OCI-LY7 (cell line): Measurements from ENCODE around the gene GRIN3B.

ENCODE experiments used
- EZH2phosphoT487 ChIP-seq: fragments of 200-600 bp; sonication (generic); IDR thresholded peaks from 2 replicates; pipeline ENCODE4 v1.6.1; 2018; ENCODE audit warnings: low read depth, borderline replicate concordance, mild to moderate bottlenecking, mixed run types, antibody characterized with exemption, low read length, moderate library complexity, mixed read lengths
- TF ChIP-seq, protein P1 (sequence below): fragments of 200-600 bp; sonication (generic); conservative IDR thresholded peaks from 2 replicates; pipeline ENCODE4 v1.5.1; 2014; ENCODE audit warnings: mild to moderate bottlenecking, antibody characterized with exemption, low read length, moderate library complexity, mixed read lengths

DNA sequence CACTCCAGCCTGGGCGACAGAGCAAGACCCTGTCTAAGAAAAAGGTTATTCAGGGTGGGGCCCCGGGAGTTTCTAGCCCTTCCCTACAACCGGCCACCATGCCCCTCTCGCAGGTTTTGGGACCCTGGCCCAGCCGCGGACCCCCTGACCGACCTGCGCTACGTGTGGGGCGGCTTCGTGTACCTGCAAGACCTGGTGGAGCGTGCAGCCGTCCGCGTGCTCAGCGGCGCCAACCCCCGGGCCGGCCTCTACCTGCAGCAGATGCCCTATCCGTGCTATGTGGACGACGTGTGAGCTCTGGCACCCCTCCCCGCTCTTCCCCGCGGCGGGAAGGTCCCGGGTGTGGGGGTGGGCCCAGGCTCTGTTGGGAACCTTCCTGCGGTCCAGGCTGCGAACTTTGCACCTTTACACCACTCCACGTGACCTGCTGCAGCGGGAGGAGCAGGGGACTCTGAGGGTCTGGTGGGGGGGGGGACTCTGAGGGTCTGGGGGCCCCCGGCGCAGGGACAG, 46.0 kb downstream of the GRIN3B start:
- TF ChIP-seq, protein P1, sequence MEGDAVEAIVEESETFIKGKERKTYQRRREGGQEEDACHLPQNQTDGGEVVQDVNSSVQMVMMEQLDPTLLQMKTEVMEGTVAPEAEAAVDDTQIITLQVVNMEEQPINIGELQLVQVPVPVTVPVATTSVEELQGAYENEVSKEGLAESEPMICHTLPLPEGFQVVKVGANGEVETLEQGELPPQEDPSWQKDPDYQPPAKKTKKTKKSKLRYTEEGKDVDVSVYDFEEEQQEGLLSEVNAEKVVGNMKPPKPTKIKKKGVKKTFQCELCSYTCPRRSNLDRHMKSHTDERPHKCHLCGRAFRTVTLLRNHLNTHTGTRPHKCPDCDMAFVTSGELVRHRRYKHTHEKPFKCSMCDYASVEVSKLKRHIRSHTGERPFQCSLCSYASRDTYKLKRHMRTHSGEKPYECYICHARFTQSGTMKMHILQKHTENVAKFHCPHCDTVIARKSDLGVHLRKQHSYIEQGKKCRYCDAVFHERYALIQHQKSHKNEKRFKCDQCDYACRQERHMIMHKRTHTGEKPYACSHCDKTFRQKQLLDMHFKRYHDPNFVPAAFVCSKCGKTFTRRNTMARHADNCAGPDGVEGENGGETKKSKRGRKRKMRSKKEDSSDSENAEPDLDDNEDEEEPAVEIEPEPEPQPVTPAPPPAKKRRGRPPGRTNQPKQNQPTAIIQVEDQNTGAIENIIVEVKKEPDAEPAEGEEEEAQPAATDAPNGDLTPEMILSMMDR, result no peak
- no peak for TF ChIP-seq EZH2phosphoT487
